Smooth muscle cell (in vitro differentiated cells): ENCODE data around the gene CHEK1. TPM values are rescaled to one million over a fixed set of nuclear protein-coding genes. Genes with fewer than 3 reads are reported as not detected.

Experiments
- DNase-seq: peaks from one replicate; lab custom pipeline; 2025; ENCODE audit not compliant: unreplicated experiment; lab: John Stamatoyannopoulos, UW
- H2AFZ ChIP-seq: fragments of 200-600 bp; sonication (generic); 2 replicates; pipeline ENCODE4 v1.6.0; 2016; ENCODE audit warnings: antibody characterized with exemption, low read depth, mild to moderate bottlenecking
- H3F3A ChIP-seq: fragments of 200-600 bp; sonication (generic); 2 replicates; pipeline ENCODE4 v1.6.0; 2017; ENCODE audit warnings: antibody characterized with exemption, low read depth
- H3K27ac ChIP-seq: fragments of 200-600 bp; sonication (generic); 2 replicates; pipeline ENCODE4 v1.5.1; 2016; ENCODE audit warnings: low read depth, mild to moderate bottlenecking
- H3K27me3 ChIP-seq: fragments of 200-600 bp; sonication (generic); 2 replicates; pipeline ENCODE4 v1.6.1; 2016; ENCODE audit warnings: low read depth, mild to moderate bottlenecking
- H3K36me3 ChIP-seq: fragments of 200-600 bp; sonication (generic); 2 replicates; pipeline ENCODE4 v1.5.1; 2016; ENCODE audit warnings: low read depth
- H3K4me1 ChIP-seq: fragments of 200-600 bp; sonication (generic); 2 replicates; pipeline ENCODE4 v1.5.1; 2016; ENCODE audit warnings: low read depth
- H3K4me2 ChIP-seq: fragments of 200-600 bp; sonication (generic); 2 replicates; pipeline ENCODE4 v1.6.0; 2016; ENCODE audit warnings: mild to moderate bottlenecking
- H3K4me3 ChIP-seq: fragments of 200-600 bp; sonication (generic); 2 replicates; pipeline ENCODE4 v1.5.1; 2016; ENCODE audit warnings: mild to moderate bottlenecking
- H3K79me2 ChIP-seq: fragments of 200-600 bp; sonication (generic); 2 replicates; pipeline ENCODE4 v1.6.0; 2016; ENCODE audit warnings: low read depth, mild to moderate bottlenecking
- H3K9ac ChIP-seq: fragments of 200-600 bp; sonication (generic); 2 replicates; pipeline ENCODE4 v1.6.0; 2016; ENCODE audit warnings: low read depth
- H3K9me3 ChIP-seq: fragments of 200-600 bp; sonication (generic); replicated peaks from 2 replicates; pipeline ENCODE4 v1.5.1; 2016; ENCODE audit warnings: low read depth
- H4K20me1 ChIP-seq: fragments of 200-600 bp; sonication (generic); 2 replicates; pipeline ENCODE4 v1.6.0; 2016; ENCODE audit warnings: low read depth
- WGBS: methylation state at CpG from one replicate; pipeline ENCODE4 v1.1.7; 2016; ENCODE audit warnings: low lambda C conversion rate; 5-methylcytosine and 5-hydroxymethylcytosine counted together
- polyA plus RNA-seq: library from polyadenylated mRNA; unstranded; fragments of >200 nt; fragmentation: Nextera tagmentation; extraction: Ambion mirVana; gene quantifications from 2 replicates; pipeline ENCODE4 v1.2.1, GENCODE V29; 2016
- total RNA-seq: library from RNA; depleted of rRNA; stranded (reverse); fragments of >200 nt; gene quantifications from 2 replicates; pipeline ENCODE4 v1.2.3, GENCODE V29; 2014
- TF ChIP-seq, protein P1 (sequence below): fragments of 200-600 bp; sonication (generic); IDR thresholded peaks from 2 replicates; pipeline ENCODE4 v1.5.1; 2017; ENCODE audit warnings: borderline replicate concordance, mild to moderate bottlenecking, antibody characterized with exemption; ENCODE audit not compliant: insufficient read depth, poor library complexity, severe bottlenecking

The CHEK1 gene
- total and polyA plus RNA-seq, 2 experiments from 2014 or later: 18.4 to 27.6 TPM

DNA sequence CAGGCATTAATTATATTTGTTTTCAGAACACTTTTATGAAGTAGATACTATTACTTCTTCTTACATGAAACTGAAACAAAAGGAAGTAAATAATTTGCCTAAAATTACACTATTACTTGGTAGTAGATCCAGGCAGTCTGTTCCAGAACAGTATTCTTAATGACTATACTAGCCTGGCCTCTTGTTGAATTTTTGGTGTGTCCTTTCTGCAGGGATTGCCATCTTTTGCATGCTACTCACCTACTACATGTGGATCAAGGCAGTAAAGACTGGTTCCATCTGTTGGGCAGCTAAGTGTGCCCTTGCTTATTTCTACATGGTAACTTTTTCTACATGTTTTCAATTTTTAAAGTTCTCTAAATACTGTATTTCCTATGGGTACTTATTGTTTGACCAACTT lies 19.5 kb upstream of the CHEK1 start:
- DNase-seq: no peak
- no peaks in the 10 kb centered on the region for H3K27me3 ChIP-seq
- H3K79me2 ChIP-seq: peaks cover 16% of the 10 kb centered on the region
- peaks cover 37% of the 10 kb centered on the region for H4K20me1 ChIP-seq
- H3K4me1 ChIP-seq: no peaks in the 10 kb centered on the region
- no peak overlapping the region for H3K4me2 ChIP-seq
- H3K9ac ChIP-seq: no peak overlapping the region
- H3K4me3 ChIP-seq: no peak overlapping the region
- H3K9me3 ChIP-seq: no peaks in the 10 kb centered on the region
- H3K27ac ChIP-seq: no peak overlapping the region
- peaks cover 72% of the 10 kb centered on the region for H3K36me3 ChIP-seq
- H2AFZ ChIP-seq: no peak overlapping the region
- H3F3A ChIP-seq: no peaks in the 10 kb centered on the region
- TF ChIP-seq, protein P1, sequence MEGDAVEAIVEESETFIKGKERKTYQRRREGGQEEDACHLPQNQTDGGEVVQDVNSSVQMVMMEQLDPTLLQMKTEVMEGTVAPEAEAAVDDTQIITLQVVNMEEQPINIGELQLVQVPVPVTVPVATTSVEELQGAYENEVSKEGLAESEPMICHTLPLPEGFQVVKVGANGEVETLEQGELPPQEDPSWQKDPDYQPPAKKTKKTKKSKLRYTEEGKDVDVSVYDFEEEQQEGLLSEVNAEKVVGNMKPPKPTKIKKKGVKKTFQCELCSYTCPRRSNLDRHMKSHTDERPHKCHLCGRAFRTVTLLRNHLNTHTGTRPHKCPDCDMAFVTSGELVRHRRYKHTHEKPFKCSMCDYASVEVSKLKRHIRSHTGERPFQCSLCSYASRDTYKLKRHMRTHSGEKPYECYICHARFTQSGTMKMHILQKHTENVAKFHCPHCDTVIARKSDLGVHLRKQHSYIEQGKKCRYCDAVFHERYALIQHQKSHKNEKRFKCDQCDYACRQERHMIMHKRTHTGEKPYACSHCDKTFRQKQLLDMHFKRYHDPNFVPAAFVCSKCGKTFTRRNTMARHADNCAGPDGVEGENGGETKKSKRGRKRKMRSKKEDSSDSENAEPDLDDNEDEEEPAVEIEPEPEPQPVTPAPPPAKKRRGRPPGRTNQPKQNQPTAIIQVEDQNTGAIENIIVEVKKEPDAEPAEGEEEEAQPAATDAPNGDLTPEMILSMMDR: no peak

GRCh38 chr11:125609545-125609944 lies 15.4 kb upstream of the CHEK1 start:
- whole genome bisulfite sequencing: 84% methylated on average over 7 of the region's 7 CpGs
- H3K27ac ChIP-seq: no peak overlapping the region
- peaks cover 9% of the 10 kb centered on the region for H4K20me1 ChIP-seq
- peaks cover 66% of the 10 kb centered on the region for H3K36me3 ChIP-seq
- H3K4me1 ChIP-seq: no peaks in the 10 kb centered on the region
- peaks cover 3% of the 10 kb centered on the region for H3K79me2 ChIP-seq
- no peak overlapping the region for H3K4me3 ChIP-seq
- H3K27me3 ChIP-seq: no peaks in the 10 kb centered on the region
- H3K9ac ChIP-seq: no peak overlapping the region
- H2AFZ ChIP-seq: no peak overlapping the region
- H3K4me2 ChIP-seq: no peak overlapping the region
- H3K9me3 ChIP-seq: no peaks in the 10 kb centered on the region
- H3F3A ChIP-seq: no peaks in the 10 kb centered on the region
- TF ChIP-seq, protein P1: no peak
- no peak for DNase-seq

GRCh38 chr11:125618383-125618782 lies 6.6 kb upstream of the CHEK1 start:
- Histone ChIP-seq H3K4me1 (no peaks in the 10 kb centered on the region), H3K4me3 (no peak overlapping the region), H4K20me1 (no peaks in the 10 kb centered on the region), H3F3A (peaks cover 19% of the 10 kb centered on the region), H3K27ac (no peak overlapping the region), H3K36me3 (peaks cover 35% of the 10 kb centered on the region), H2AFZ (no peak overlapping the region), H3K4me2 (no peak overlapping the region), H3K9me3 (no peaks in the 10 kb centered on the region), H3K9ac (no peak overlapping the region), H3K79me2 (no peaks in the 10 kb centered on the region), H3K27me3 (no peaks in the 10 kb centered on the region)
- TF ChIP-seq, protein P1: no peak
- WGBS: 97% methylated on average over 4 of the region's 4 CpGs
- DNase-seq: no peak

DNA sequence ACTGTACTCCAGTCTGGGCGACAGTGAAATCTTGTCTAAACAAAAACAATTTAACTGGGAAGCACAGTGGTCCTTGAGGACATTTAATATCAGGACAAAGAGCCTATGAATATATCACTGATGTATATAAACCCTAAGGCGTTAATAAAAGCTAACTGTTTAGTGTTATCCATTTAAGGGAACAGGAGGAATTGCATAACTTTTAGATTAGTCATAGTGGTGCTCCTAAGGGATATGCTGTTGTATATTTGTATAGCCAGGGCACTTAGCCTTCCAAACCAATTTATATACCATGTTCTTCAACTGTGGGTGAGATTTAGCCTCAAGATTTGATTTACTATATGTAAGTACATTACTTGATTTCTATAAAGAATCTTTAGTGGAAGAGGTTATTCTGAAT lies 3.0 kb upstream of the CHEK1 start:
- WGBS: 76% methylated on average over 2 of the region's 2 CpGs
- peak overlapping the region; percentile 30 for H3K27ac ChIP-seq

More for the DNA sequence above, 3.0 kb upstream of the CHEK1 start:
- peaks cover 21% of the 10 kb centered on the region for H3F3A ChIP-seq
- no peaks in the 10 kb centered on the region for H4K20me1 ChIP-seq
- H3K27me3 ChIP-seq: no peaks in the 10 kb centered on the region
- DNase-seq: no peak
- H3K9me3 ChIP-seq: no peaks in the 10 kb centered on the region
- peaks cover 5% of the 10 kb centered on the region for H3K4me1 ChIP-seq
- TF ChIP-seq, protein P1: no peak
- peaks cover 25% of the 10 kb centered on the region for H3K36me3 ChIP-seq
- H2AFZ ChIP-seq: no peak overlapping the region
- no peak overlapping the region for H3K4me3 ChIP-seq
- H3K79me2 ChIP-seq: peaks cover under 1% of the 10 kb centered on the region
- H3K9ac ChIP-seq: no peak overlapping the region
- H3K4me2 ChIP-seq: no peak overlapping the region
